ENCODE results near the gene ANTXRL.

GRCh38 chr10:46296641-46297141, 9.9 kb downstream of the ANTXRL start:
- TF ChIP-seq REST (IDR thresholded peaks at IDR 0.05; ENCODE audit: borderline replicate concordance) (no peak), CTCF (IDR thresholded peaks at IDR 0.05; ENCODE audit: poor library complexity, severe bottlenecking) (no peak), RAD21 (conservative IDR thresholded peaks at IDR 0.05) (no peak), EZH2 (IDR thresholded peaks at IDR 0.05; ENCODE audit: borderline replicate concordance, insufficient read depth, low read length, poor library complexity, severe bottlenecking) (no peak), EP300 (conservative IDR thresholded peaks at IDR 0.05; ENCODE audit: poor library complexity, severe bottlenecking) (no peak), SMC3 (conservative IDR thresholded peaks at IDR 0.05; ENCODE audit: poor library complexity) (no peak), POLR2AphosphoS5 (IDR thresholded peaks at IDR 0.05) (no peak), MXI1 (conservative IDR thresholded peaks at IDR 0.05; ENCODE audit: poor library complexity, severe bottlenecking) (no peak)

All from neural cell (in vitro differentiated cells).